ENCODE measurements around the gene DNAJB4. TPM values are rescaled to one million over a fixed set of nuclear protein-coding genes. Genes with fewer than 3 reads are reported as not detected.

DNAJB4 gene
- total and polyA plus RNA-seq, 2 of the 13 experiments (the other 11 are each of a cell fraction or from before 2014, with no cell fraction given): 4.4 to 18.6 TPM

- no peak for TF ChIP-seq HNRNPL (IDR thresholded peaks at IDR 0.05; ENCODE audit: low read depth, low read length)
- TF ChIP-seq SKI (IDR thresholded peaks at IDR 0.05; ENCODE audit: partially characterized antibody): peak; percentile 4
- TF ChIP-seq RFX3 (CRISPR knock-in tag; IDR thresholded peaks at IDR 0.05): no peak
- TF ChIP-seq ZNF556 (CRISPR knock-in tag; IDR thresholded peaks at IDR 0.05; ENCODE audit: borderline replicate concordance): 0 out of 2 replicates have a peak, but pooled peaks have one; percentile 30
- no peak for TF ChIP-seq MBNL3 (CRISPR knock-in tag; conservative IDR thresholded peaks at IDR 0.05)
- 0 out of 2 replicates have a peak, but pooled peaks have one; percentile 38 for TF ChIP-seq FUBP1 (CRISPR knock-in tag; IDR thresholded peaks at IDR 0.05; ENCODE audit: borderline replicate concordance)
- no peak for TF ChIP-seq JARID2 (CRISPR knock-in tag; IDR thresholded peaks at IDR 0.05; ENCODE audit: insufficient replicate concordance)
- TF ChIP-seq PAXIP1 (CRISPR knock-in tag; conservative IDR thresholded peaks at IDR 0.05): peak; percentile 77
- TF ChIP-seq MEIS2 (CRISPR knock-in tag; IDR thresholded peaks at IDR 0.05): 0 out of 2 replicates have a peak, but pooled peaks have one; percentile 28
- peak; percentile 95 for TF ChIP-seq ZGPAT (CRISPR knock-in tag; IDR thresholded peaks at IDR 0.05)
- TF ChIP-seq, protein P1, sequence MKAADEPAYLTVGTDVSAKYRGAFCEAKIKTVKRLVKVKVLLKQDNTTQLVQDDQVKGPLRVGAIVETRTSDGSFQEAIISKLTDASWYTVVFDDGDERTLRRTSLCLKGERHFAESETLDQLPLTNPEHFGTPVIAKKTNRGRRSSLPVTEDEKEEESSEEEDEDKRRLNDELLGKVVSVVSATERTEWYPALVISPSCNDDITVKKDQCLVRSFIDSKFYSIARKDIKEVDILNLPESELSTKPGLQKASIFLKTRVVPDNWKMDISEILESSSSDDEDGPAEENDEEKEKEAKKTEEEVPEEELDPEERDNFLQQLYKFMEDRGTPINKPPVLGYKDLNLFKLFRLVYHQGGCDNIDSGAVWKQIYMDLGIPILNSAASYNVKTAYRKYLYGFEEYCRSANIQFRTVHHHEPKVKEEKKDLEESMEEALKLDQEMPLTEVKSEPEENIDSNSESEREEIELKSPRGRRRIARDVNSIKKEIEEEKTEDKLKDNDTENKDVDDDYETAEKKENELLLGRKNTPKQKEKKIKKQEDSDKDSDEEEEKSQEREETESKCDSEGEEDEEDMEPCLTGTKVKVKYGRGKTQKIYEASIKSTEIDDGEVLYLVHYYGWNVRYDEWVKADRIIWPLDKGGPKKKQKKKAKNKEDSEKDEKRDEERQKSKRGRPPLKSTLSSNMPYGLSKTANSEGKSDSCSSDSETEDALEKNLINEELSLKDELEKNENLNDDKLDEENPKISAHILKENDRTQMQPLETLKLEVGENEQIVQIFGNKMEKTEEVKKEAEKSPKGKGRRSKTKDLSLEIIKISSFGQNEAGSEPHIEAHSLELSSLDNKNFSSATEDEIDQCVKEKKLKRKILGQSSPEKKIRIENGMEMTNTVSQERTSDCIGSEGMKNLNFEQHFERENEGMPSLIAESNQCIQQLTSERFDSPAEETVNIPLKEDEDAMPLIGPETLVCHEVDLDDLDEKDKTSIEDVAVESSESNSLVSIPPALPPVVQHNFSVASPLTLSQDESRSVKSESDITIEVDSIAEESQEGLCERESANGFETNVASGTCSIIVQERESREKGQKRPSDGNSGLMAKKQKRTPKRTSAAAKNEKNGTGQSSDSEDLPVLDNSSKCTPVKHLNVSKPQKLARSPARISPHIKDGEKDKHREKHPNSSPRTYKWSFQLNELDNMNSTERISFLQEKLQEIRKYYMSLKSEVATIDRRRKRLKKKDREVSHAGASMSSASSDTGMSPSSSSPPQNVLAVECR (CRISPR knock-in tag; IDR thresholded peaks at IDR 0.05; ENCODE audit: borderline replicate concordance): peak; percentile 87; the same call in 1 of the 2 replicates
- TF ChIP-seq HIVEP1 (CRISPR knock-in tag; IDR thresholded peaks at IDR 0.05): no peak
- TF ChIP-seq, protein P2, sequence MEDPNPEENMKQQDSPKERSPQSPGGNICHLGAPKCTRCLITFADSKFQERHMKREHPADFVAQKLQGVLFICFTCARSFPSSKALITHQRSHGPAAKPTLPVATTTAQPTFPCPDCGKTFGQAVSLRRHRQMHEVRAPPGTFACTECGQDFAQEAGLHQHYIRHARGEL (CRISPR knock-in tag; IDR thresholded peaks at IDR 0.05): no peak
- TF ChIP-seq ATF1 (CRISPR knock-in tag; IDR thresholded peaks at IDR 0.05): no peak
- 0 out of 2 replicates have a peak, but pooled peaks have one; percentile 15 for TF ChIP-seq ZNF572 (CRISPR knock-in tag; IDR thresholded peaks at IDR 0.05)
- TF ChIP-seq ZNF773 (CRISPR knock-in tag; IDR thresholded peaks at IDR 0.05; ENCODE audit: borderline replicate concordance): no peak
These were observed 41.4 kb downstream of the DNAJB4 start, which contains the start of gene GIPC2 (continued) for GRCh38 chr1:78045926-78046778.
